Nephron (organoid): ENCODE data around the gene UPF3A.

Experiments used
- H3K27ac Mint-ChIP-seq, 3 experiments: 2 replicates each; pipeline ENCODE4 v1.8.0; 2020; ENCODE audit warnings: mixed read lengths in 3 of 3, mild to moderate bottlenecking in 2 of 3, moderate library complexity in 1 of 3
- H3K27me3 Mint-ChIP-seq: 2 replicates; pipeline ENCODE4 v1.8.0; 2021; ENCODE audit warnings: low read depth, mild to moderate bottlenecking, moderate library complexity, mixed read lengths
- H3K36me3 Mint-ChIP-seq: 2 replicates; pipeline ENCODE4 v1.8.0; 2020; ENCODE audit warnings: low read depth, mixed read lengths
- H3K4me1 Mint-ChIP-seq: 2 replicates; pipeline ENCODE4 v1.8.0; 2020; ENCODE audit warnings: mixed read lengths
- H3K4me3 Mint-ChIP-seq, 3 experiments: 2 replicates each; pipeline ENCODE4 v1.8.0; 2020; ENCODE audit warnings: mild to moderate bottlenecking in 3 of 3, mixed read lengths in 3 of 3, moderate library complexity in 2 of 3
- H3K9me3 Mint-ChIP-seq: 2 replicates; pipeline ENCODE4 v1.8.0; 2020; ENCODE audit warnings: mixed read lengths
- TF ChIP-seq, protein P1 (sequence below), 3 experiments: fragments of 200-600 bp; sonication (generic); IDR thresholded peaks; one replicate each; pipeline ENCODE4 v1.5.0; 2021; ENCODE audit warnings: antibody characterized with exemption in 3 of 3; ENCODE audit not compliant: unreplicated experiment in 3 of 3

UPF3A gene

DNA sequence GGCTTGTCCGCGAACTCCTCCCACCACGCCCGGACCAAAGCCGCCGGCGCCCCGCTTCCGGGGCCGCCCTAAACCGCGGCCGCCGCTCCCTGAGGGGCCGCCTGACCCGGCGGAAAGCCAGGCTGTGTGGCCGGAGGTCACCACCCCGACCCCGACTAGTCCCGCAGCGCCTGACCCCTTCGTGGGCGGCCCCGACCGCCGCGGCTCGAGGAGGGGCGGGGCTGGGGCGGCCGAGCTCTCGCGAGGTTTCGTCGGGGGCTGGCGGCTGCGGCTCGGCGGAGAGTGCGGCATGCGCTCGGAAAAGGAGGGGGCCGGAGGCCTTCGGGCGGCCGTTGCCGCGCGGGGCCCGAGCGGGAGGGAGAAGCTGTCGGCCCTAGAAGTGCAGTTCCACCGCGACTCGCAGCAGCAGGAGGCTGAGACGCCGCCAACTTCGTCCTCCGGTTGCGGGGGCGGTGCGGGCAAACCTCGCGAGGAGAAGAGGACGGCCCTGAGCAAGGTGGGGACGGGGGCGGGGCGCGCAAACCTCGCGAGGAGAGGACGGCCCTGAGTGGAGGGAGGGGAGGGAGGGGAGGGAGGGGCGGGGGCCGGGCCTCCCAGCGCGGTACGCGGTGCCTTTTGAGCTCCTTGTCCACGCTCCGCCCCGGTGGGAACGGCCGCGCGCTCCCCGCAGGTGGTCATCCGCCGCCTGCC is at the start of gene UPF3A:
TSS of gene UPF3A (plus strand) at position 251 of the 690 bp plus-strand sequence. CDS start at position 290, 39 bp downstream.
- Mint-ChIP-seq H3K36me3 (peaks cover 39% of the 10 kb centered on the region), H3K27ac (peak within 1 kb of the TSS; percentile 100), H3K9me3 (no peaks in the 10 kb centered on the region), H3K4me1 (peaks cover 32% of the 10 kb centered on the region), H3K27me3 (no peaks in the 10 kb centered on the region), H3K4me3 (peak within 1 kb of the TSS; percentile 85 to 98 (median 94))
- TF ChIP-seq, protein P1, sequence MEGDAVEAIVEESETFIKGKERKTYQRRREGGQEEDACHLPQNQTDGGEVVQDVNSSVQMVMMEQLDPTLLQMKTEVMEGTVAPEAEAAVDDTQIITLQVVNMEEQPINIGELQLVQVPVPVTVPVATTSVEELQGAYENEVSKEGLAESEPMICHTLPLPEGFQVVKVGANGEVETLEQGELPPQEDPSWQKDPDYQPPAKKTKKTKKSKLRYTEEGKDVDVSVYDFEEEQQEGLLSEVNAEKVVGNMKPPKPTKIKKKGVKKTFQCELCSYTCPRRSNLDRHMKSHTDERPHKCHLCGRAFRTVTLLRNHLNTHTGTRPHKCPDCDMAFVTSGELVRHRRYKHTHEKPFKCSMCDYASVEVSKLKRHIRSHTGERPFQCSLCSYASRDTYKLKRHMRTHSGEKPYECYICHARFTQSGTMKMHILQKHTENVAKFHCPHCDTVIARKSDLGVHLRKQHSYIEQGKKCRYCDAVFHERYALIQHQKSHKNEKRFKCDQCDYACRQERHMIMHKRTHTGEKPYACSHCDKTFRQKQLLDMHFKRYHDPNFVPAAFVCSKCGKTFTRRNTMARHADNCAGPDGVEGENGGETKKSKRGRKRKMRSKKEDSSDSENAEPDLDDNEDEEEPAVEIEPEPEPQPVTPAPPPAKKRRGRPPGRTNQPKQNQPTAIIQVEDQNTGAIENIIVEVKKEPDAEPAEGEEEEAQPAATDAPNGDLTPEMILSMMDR (IDR thresholded peaks at IDR 0.05; ENCODE audit: unreplicated experiment in 3 of 3), result no peak

DNA sequence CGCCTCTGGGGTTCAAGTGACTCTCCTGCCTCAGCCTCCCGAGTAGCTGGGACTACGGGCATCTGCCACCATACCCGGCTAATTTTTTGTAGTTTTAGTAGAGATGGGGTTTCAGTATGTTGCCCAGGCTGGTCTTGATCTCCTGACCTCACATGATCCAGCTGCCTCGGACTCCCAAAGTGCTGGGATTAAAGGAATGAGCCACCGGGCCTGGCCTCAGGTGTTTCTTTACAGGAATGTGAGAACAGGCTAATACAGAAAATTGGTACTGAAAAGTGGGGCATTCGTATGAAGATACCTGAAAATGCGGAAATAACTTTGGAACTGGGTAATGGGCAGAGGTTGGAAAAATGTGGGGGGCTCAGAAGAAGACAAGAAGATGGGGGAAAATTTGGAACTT is 49.5 kb upstream of the UPF3A start:
- H3K4me1 Mint-ChIP-seq, result peaks cover 15% of the 10 kb centered on the region
- TF ChIP-seq, protein P1 (IDR thresholded peaks at IDR 0.05; ENCODE audit: unreplicated experiment in 3 of 3), result no peak
- peaks cover 55% of the 10 kb centered on the region for H3K27me3 Mint-ChIP-seq
- no peaks in the 10 kb centered on the region for H3K9me3 Mint-ChIP-seq
- no peaks in the 10 kb centered on the region for H3K36me3 Mint-ChIP-seq
- H3K4me3 Mint-ChIP-seq, result peak overlapping the region; percentile 2 to 43 (median 19)
- no peak overlapping the region for H3K27ac Mint-ChIP-seq

GRCh38 chr13:114234266-114234644 is 47.1 kb upstream of the UPF3A start:
- Mint-ChIP-seq H3K4me3 (peak overlapping the region; percentile 89 to 98 (median 90)), H3K4me1 (peaks cover 20% of the 10 kb centered on the region)
- TF ChIP-seq, protein P1 (IDR thresholded peaks at IDR 0.05; ENCODE audit: unreplicated experiment in 3 of 3), result no peak

DNA sequence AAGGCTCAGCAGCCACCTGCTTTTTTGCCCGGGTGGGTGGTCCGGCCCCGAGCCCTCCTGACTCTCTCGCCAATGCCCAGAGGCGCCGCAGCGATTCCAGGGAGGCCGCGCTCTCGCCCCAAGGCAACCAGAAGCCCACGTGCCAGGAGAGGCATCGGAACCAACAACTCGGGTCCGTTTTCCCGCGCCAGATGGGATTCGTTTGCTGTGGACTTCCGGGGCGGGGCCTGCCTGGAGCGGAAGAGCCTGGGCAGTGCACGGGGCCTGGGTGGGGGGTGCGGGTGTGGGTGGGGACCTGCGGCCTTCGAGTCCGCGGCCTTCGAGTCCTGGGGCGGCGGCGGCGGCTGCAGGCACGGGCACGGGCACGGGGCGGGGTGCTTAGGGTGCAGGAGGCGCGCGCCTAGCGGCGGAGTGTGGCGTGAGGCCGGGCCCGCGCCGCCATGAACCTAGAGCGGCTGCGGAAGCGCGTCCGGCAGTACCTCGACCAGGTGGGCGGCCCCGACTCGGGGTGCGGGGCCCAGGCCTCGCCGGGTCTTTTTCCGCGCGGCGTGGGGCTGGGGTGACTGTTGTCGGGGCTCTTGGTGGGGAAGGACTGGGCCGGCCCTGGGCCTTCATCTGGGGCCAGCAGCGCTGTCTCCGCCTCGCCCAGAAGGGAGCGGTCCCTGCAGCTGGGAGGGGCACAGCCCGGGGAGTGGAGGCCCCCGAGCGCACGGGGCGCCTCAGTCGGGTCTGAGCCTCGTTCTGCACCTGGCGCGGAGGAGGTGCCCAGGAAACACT is 46.6 kb upstream of the UPF3A start, which contains the start of gene CDC16:
TSS of gene CDC16 (plus strand) at position 253 of the 777 bp plus-strand sequence. CDS start at position 441, 188 bp downstream.
- peak within 1 kb of the TSS; percentile 89 to 98 (median 90) for H3K4me3 Mint-ChIP-seq
- H3K9me3 Mint-ChIP-seq, result no peaks in the 10 kb centered on the region
- TF ChIP-seq, protein P1 (IDR thresholded peaks at IDR 0.05; ENCODE audit: unreplicated experiment in 3 of 3), result peak in 1 of 3 experiments; percentile 20
- peaks cover 21% of the 10 kb centered on the region for H3K36me3 Mint-ChIP-seq
- peaks cover 20% of the 10 kb centered on the region for H3K4me1 Mint-ChIP-seq
- H3K27ac Mint-ChIP-seq, result peak within 1 kb of the TSS; percentile 86 to 90 (median 89)
- H3K27me3 Mint-ChIP-seq, result peaks cover 28% of the 10 kb centered on the region

More at GRCh38 chr13:114234266-114234644, 47.1 kb upstream of the UPF3A start:
- Mint-ChIP-seq H3K27me3 (peaks cover 34% of the 10 kb centered on the region), H3K27ac (peak overlapping the region; percentile 73 to 89 (median 80)), H3K9me3 (no peaks in the 10 kb centered on the region), H3K36me3 (peaks cover 16% of the 10 kb centered on the region)

DNA sequence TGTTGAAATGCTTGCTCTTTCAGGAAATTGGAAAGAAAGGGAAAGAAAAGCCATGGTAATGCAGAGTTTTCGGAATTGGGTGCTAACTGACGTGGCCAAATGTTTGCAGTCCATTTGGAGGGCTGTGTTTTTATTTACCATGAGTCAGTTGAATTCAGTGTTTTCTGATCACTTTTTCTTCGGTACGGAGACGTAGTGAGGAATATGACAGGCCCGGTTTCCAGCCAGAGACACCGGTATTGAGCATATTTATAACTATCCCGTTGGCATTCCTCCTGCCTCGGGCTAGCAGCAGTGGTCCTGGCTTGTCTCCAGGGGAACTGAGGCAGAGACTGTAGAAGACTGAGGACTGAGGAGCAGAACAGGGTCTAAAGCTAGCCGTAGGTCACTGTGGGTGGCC is 45.7 kb upstream of the UPF3A start:
- Mint-ChIP-seq H3K4me1 (peaks cover 20% of the 10 kb centered on the region), H3K27ac (peak overlapping the region; percentile 86 to 90 (median 88)), H3K36me3 (peaks cover 23% of the 10 kb centered on the region), H3K27me3 (peaks cover 20% of the 10 kb centered on the region), H3K4me3 (peak overlapping the region; percentile 89 to 98 (median 90)), H3K9me3 (no peaks in the 10 kb centered on the region)
- TF ChIP-seq, protein P1 (IDR thresholded peaks at IDR 0.05; ENCODE audit: unreplicated experiment in 3 of 3), result no peak
